Effector memory CD8-positive, alpha-beta T cell (primary cell): Measurements from ENCODE around the gene CUL1.

ENCODE experiments used
- ATAC-seq: fragments of 150-1000 bp; cut with Tn5 transposase; replicated peaks from 2 replicates; pipeline ENCODE4 v1.10.0; 2021; ENCODE audit warnings: mild to moderate bottlenecking, moderate library complexity
- DNase-seq, 3 experiments: peaks; one replicate each; pipeline ENCODE4 v3.0.0; 2021
- H3K27ac Mint-ChIP-seq, 2 donors: one replicate each; pipeline ENCODE4 v1.8.0; 2022; ENCODE audit warnings: mild to moderate bottlenecking in 2 of 2, mixed read lengths in 2 of 2, moderate library complexity in 2 of 2
- H3K27me3 Mint-ChIP-seq, 2 donors: one replicate each; pipeline ENCODE4 v1.8.0; 2022; ENCODE audit warnings: mixed read lengths in 2 of 2
- H3K36me3 Mint-ChIP-seq: one replicate; pipeline ENCODE4 v1.8.0; 2022; ENCODE audit warnings: mild to moderate bottlenecking, moderate library complexity, mixed read lengths; ENCODE audit not compliant: insufficient read depth
- H3K4me1 Mint-ChIP-seq, 2 donors: one replicate each; pipeline ENCODE4 v1.8.0; 2022; ENCODE audit warnings: low read depth in 2 of 2, mixed read lengths in 2 of 2
- H3K4me3 Mint-ChIP-seq, 2 donors: one replicate each; pipeline ENCODE4 v1.8.0; 2022; ENCODE audit warnings: mild to moderate bottlenecking in 2 of 2, mixed read lengths in 2 of 2, moderate library complexity in 2 of 2
- H3K9me3 Mint-ChIP-seq, 2 donors: one replicate each; pipeline ENCODE4 v1.8.0; 2022; ENCODE audit warnings: mixed read lengths in 2 of 2

Gene CUL1

GRCh38 chr7:148681821-148682220, 16.9 kb upstream of the CUL1 start:
- Mint-ChIP-seq H3K4me3 (no peak overlapping the region), H3K27ac (no peak overlapping the region), H3K36me3 (no peaks in the 10 kb centered on the region), H3K9me3 (no peaks in the 10 kb centered on the region), H3K27me3 (peaks cover under 1 to 12% of the 10 kb centered on the region in 2 donors), H3K4me1 (peaks cover 4 to 5% of the 10 kb centered on the region in 2 donors)
- ATAC-seq (no peak), DNase-seq (no peak)

DNA sequence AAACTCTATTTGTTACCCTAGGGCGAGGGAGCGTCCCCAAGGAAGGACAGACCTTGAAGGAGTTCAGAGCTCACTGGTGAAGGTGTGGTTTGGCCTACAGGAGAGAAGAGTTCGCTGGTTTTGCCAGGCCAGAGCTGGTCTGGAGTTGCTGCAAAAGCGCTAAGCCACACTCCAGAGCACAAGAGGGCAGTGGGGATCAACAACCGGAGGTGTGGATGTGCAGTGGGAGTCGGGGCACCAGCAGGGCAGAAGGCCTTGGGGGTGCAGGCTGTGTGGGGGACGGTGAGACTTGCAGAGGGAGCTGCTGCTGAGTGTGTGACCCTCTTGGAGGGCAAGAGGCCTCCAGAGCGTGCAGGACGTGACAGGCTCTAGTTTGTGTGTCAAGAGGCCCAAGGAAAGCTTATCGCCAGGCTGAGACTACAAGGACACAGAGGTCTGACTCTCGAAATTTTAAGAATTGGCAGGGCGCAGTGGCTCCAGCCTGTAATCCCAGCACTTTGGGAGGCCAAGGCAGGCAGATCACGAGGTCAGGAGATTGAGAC, 14.3 kb upstream of the CUL1 start:
- H3K36me3 Mint-ChIP-seq, result no peaks in the 10 kb centered on the region
- H3K27ac Mint-ChIP-seq, result no peak overlapping the region
- peaks cover 4 to 7% of the 10 kb centered on the region in 2 donors for H3K4me1 Mint-ChIP-seq
- no peaks in the 10 kb centered on the region for H3K9me3 Mint-ChIP-seq
- DNase-seq (no peak), ATAC-seq (no peak)
- H3K4me3 Mint-ChIP-seq, result no peak overlapping the region
- H3K27me3 Mint-ChIP-seq, result no peaks in the 10 kb centered on the region

GRCh38 chr7:148686312-148686937, 12.3 kb upstream of the CUL1 start:
- DNase-seq (no peak), ATAC-seq (no peak)
- Mint-ChIP-seq H3K36me3 (no peaks in the 10 kb centered on the region), H3K27me3 (no peaks in the 10 kb centered on the region), H3K9me3 (no peaks in the 10 kb centered on the region), H3K4me1 (peaks cover 4 to 7% of the 10 kb centered on the region in 2 donors), H3K4me3 (no peak overlapping the region), H3K27ac (peak overlapping the region; percentile 0 to 35)

DNA sequence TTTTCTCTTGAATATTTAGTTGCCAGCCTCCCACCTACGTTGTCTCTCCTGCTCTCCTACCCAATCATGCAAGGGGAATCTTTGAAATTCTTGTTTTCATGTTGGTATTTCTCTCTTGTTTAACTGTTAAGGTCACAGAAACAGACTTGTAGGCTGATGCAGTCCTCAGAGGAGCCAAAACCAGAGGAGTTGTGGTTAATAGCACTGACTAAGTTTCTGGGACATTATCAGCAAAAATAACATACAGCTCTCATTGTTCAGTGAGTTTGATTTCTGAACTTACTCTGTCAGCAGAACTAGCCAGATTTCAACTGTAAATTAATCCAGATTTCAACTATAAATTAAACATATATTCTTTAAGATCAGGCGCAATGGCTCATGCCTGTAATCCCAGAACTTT, 11.1 kb upstream of the CUL1 start:
- no peaks in the 10 kb centered on the region for H3K36me3 Mint-ChIP-seq
- H3K27ac Mint-ChIP-seq, result no peak overlapping the region
- H3K27me3 Mint-ChIP-seq, result no peaks in the 10 kb centered on the region
- DNase-seq (no peak), ATAC-seq (no peak)
- no peak overlapping the region for H3K4me3 Mint-ChIP-seq
- no peaks in the 10 kb centered on the region for H3K9me3 Mint-ChIP-seq
- peaks cover 4 to 7% of the 10 kb centered on the region in 2 donors for H3K4me1 Mint-ChIP-seq

GRCh38 chr7:148688526-148688925, 10.2 kb upstream of the CUL1 start:
- no peak for ATAC-seq

DNA sequence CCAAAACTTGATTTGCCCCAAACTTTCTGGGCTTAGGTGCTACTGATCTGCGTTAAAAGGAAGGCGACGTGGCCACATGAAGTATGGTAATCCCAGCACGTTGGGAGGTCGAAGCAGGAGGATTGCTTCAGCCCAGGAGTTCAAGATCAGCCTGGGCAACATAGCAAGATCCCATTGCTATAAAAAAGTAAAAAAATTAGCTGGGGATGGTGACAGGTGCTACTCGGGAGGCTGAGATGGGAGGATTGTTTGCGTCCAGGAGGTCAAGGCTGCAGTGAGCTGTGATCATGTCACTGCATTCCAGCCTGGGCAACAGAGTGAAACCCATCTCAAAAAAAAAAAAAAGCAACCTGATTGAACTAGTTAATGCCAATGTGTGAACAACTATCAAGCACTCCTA, 5.1 kb upstream of the CUL1 start:
- no peaks in the 10 kb centered on the region for H3K27me3 Mint-ChIP-seq
- H3K4me3 Mint-ChIP-seq, result no peak overlapping the region

More at GRCh38 chr7:148688526-148688925, 10.2 kb upstream of the CUL1 start:
- Mint-ChIP-seq H3K36me3 (no peaks in the 10 kb centered on the region), H3K9me3 (no peaks in the 10 kb centered on the region), H3K4me3 (no peak overlapping the region), H3K27ac (no peak overlapping the region), H3K27me3 (no peaks in the 10 kb centered on the region), H3K4me1 (peaks cover 4 to 7% of the 10 kb centered on the region in 2 donors)
- DNase-seq, result no peak

DNA sequence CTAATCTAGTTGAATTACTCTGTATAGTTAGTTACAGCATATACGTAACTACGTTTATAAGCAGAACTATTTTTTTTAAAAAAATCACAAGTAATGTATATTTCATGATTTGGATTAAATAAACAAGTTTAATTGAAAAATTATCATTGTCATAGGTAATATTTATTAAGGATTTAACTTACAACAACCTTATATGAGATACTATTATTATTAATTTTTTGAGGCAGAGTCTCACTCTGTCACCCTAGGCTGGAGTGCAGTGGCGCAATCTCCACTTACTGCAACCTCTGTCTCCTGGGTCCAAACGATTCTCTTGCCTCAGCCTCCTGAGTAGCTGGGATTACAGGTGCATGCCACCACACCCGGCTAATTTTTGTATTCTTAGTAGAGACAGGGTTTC, 4.1 kb upstream of the CUL1 start:
- Mint-ChIP-seq H3K4me1 (peaks cover 9 to 16% of the 10 kb centered on the region in 2 donors), H3K27ac (no peak overlapping the region), H3K9me3 (no peaks in the 10 kb centered on the region), H3K4me3 (no peak overlapping the region), H3K36me3 (peaks cover 8% of the 10 kb centered on the region), H3K27me3 (no peaks in the 10 kb centered on the region)
- no peak for ATAC-seq
- no peak for DNase-seq

More for the DNA sequence above, 5.1 kb upstream of the CUL1 start:
- Mint-ChIP-seq H3K4me1 (peaks cover 9 to 16% of the 10 kb centered on the region in 2 donors), H3K9me3 (no peaks in the 10 kb centered on the region), H3K27ac (no peak overlapping the region), H3K36me3 (peaks cover 8% of the 10 kb centered on the region)
- no peak for ATAC-seq
- no peak for DNase-seq

GRCh38 chr7:148695953-148696352, 2.8 kb upstream of the CUL1 start:
- H3K36me3 Mint-ChIP-seq, result peaks cover 17% of the 10 kb centered on the region
- no peak overlapping the region for H3K4me3 Mint-ChIP-seq
- DNase-seq, result no peak
- no peak overlapping the region for H3K27ac Mint-ChIP-seq
- no peaks in the 10 kb centered on the region for H3K27me3 Mint-ChIP-seq
- ATAC-seq, result no peak
- H3K4me1 Mint-ChIP-seq, result peaks cover 20 to 28% of the 10 kb centered on the region in 2 donors
- no peaks in the 10 kb centered on the region for H3K9me3 Mint-ChIP-seq

DNA sequence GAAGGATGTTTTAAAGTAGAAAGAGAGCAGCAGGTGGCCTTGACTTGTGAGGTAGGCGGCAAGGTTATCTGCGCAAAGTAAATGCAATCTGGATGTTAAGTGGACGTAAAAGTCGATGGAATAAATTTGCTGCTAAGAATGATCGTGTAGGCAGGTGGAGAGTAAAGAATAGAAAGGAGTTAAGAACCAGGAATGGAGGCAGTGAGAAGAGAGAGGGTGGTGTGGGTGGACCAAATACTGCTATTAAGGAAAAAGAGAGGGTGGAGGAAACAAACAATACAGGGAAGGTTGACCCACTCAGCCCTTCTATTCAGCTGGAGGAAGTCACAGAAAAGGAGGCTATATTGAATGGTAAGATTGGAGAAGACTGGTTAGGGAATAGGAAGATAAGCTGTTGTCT, 1.9 kb upstream of the CUL1 start:
- H3K4me3 Mint-ChIP-seq, result peak overlapping the region in 1 of 2 donors; percentile 1
- H3K9me3 Mint-ChIP-seq, result no peaks in the 10 kb centered on the region
- peak overlapping the region in 1 of 2 donors; percentile 84 for H3K27ac Mint-ChIP-seq
- peaks cover 17% of the 10 kb centered on the region for H3K36me3 Mint-ChIP-seq
- ATAC-seq (no peak), DNase-seq (no peak)
- H3K4me1 Mint-ChIP-seq, result peaks cover 28 to 37% of the 10 kb centered on the region in 2 donors
- no peaks in the 10 kb centered on the region for H3K27me3 Mint-ChIP-seq

- Mint-ChIP-seq H3K27me3 (no peaks in the 10 kb centered on the region), H3K9me3 (no peaks in the 10 kb centered on the region), H3K27ac (peak overlapping the region; percentile 84 to 93), H3K4me3 (peak overlapping the region; percentile 88 to 91), H3K36me3 (peaks cover 17% of the 10 kb centered on the region), H3K4me1 (peaks cover 28 to 42% of the 10 kb centered on the region in 2 donors)
- DNase-seq (peak in 2 of 3 experiments; percentile 13 to 15), ATAC-seq (peak; percentile 14)
Observed at GRCh38 chr7:148697256-148698006, 1.3 kb upstream of the CUL1 start.

DNA sequence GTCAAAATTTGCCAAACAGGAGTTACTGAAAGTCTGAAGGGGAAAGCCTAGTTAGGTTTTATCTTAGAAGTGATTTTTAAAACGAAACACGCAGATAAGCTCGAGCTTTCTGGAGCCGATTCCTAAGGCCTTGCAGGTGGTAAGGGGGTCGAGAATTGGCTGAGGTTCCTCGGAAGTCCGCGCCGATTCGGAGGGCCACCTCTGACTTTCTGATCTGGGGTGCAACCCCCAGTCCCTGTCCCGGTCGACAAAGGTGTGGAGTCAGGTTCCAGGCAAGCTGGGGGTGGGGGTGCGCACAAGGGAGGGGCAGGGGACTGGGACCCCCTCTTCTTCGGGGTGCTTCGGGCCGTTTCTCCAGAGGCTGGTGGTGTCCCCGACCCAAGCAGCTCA, 701 bp upstream of the CUL1 start:
- ATAC-seq (peak; percentile 4), DNase-seq (peak in 1 of 3 experiments; percentile 21)
- Mint-ChIP-seq H3K9me3 (no peaks in the 10 kb centered on the region), H3K27ac (peak overlapping the region; percentile 84 to 93), H3K36me3 (peaks cover 17% of the 10 kb centered on the region), H3K4me3 (peak overlapping the region; percentile 88 to 91), H3K27me3 (no peaks in the 10 kb centered on the region), H3K4me1 (peaks cover 34 to 48% of the 10 kb centered on the region in 2 donors)

- H3K9me3 Mint-ChIP-seq, result no peaks in the 10 kb centered on the region
- DNase-seq, result peak; percentile 42 to 46 (median 45)
- peak overlapping the region; percentile 88 to 91 for H3K4me3 Mint-ChIP-seq
- peaks cover 17% of the 10 kb centered on the region for H3K36me3 Mint-ChIP-seq
- peaks cover 37 to 51% of the 10 kb centered on the region in 2 donors for H3K4me1 Mint-ChIP-seq
- peak; percentile 34 for ATAC-seq
- no peaks in the 10 kb centered on the region for H3K27me3 Mint-ChIP-seq
- H3K27ac Mint-ChIP-seq, result peak overlapping the region; percentile 84 to 93
Observed at GRCh38 chr7:148699024-148699781, 500 bp downstream of the CUL1 start.
